Right lobe of liver (tissue), 6 donors: ENCODE results near the gene NUMA1. TPM values are rescaled to one million over a fixed set of nuclear protein-coding genes. Genes with fewer than 3 reads are reported as not detected.

Source experiments
- ATAC-seq, 4 donors: fragments of 200-7000 bp; cut with Tn5 transposase; one replicate each; pipeline ENCODE4 v1.9.1; 2020; ENCODE audit warnings: mild to moderate bottlenecking in 4 of 4, moderate library complexity in 4 of 4
- DNase-seq, 3 donors: peaks; one replicate each; pipeline ENCODE4 v3.0.0-alpha.2; 2020
- H3K27ac ChIP-seq, 3 donors: fragments of 200-600 bp; one replicate each; pipeline ENCODE4 v1.8.0; 2022
- H3K27me3 ChIP-seq, 2 donors: fragments of 200-600 bp; one replicate each; pipeline ENCODE4 v1.8.0; 2022
- H3K36me3 ChIP-seq, 4 donors: fragments of 200-600 bp; sonication (generic) in 1 of 4; one replicate each; pipeline versions ENCODE4 v1.5.1 to v1.8.0; 2017 to 2022; ENCODE audit warnings: control low read depth in 1 of 4
- H3K4me1 ChIP-seq, 4 donors: fragments of 200-600 bp; sonication (generic) in 1 of 4; one replicate each; pipeline versions ENCODE4 v1.5.1 to v1.8.0; 2017 to 2022; ENCODE audit warnings: control low read depth in 1 of 4
- H3K4me3 ChIP-seq, 3 donors: fragments of 200-600 bp; one replicate each; pipeline ENCODE4 v1.8.0; 2022
- H3K9me3 ChIP-seq, 4 donors: fragments of 200-600 bp; sonication (generic) in 1 of 4; one replicate each; pipeline versions ENCODE4 v1.5.1 to v1.8.0; 2017 to 2022; ENCODE audit warnings: control low read depth in 1 of 4
- POLR2A ChIP-seq: fragments of 450-650 bp; IDR thresholded peaks from one replicate; pipeline ENCODE4 v1.6.1; 2017; ENCODE audit warnings: antibody characterized with exemption, mild to moderate bottlenecking
- WGBS: methylation state at CpG from one replicate; pipeline ENCODE4 v1.1.6; 2018; ENCODE audit warnings: low coverage, low lambda C conversion rate; ENCODE audit not compliant: insufficient coverage; ENCODE audit errors: missing lambda C conversion rate; 5-methylcytosine and 5-hydroxymethylcytosine counted together
- intact Hi-C, 2 donors: fragments of 100-400 bp; cut with DNase I; formaldehyde crosslinking; loops; one replicate each; pipeline versions ENCODE4 v1.11.2 to v1.14.1; 2022
- total RNA-seq, 6 experiments: library from RNA; depleted of rRNA in 2 of 6; stranded (reverse); fragments of >200 nt in 2 of 6; fragmentation: NEBNext Ultra II Directional in 3 of 6; extraction: Animal tissue kit (Norgen Biotek cat#: 25700) in 3 of 6; gene quantifications; one replicate each; pipeline versions ENCODE4 v1.1.0 to v1.2.4, GENCODE V29; 2016 to 2023
- TF ChIP-seq, protein P1 (sequence below), 4 donors: fragments of 200-600 bp in 3 of 4; fragments of 450-650 bp in 1 of 4; IDR thresholded peaks; one replicate each; pipeline versions ENCODE4 v1.5.1 to v1.8.0; 2016 to 2022; ENCODE audit warnings: antibody characterized with exemption in 4 of 4, mild to moderate bottlenecking in 2 of 4
- donor health status: DM: no; HTN: yes; CAD: no.
- donor health status: DM: no; HTN: no; CAD: no.
- donor health status: DM: no; HTN: no; CAD: no.
- donor health status: DM: no; HTN: yes; CAD: no.
- donor health status: DM: no; HTN: yes; CAD: no.

The NUMA1 gene
- total RNA-seq, 6 experiments from 2014 or later = 47.3 to 62.5 (median 54.5) TPM

DNA sequence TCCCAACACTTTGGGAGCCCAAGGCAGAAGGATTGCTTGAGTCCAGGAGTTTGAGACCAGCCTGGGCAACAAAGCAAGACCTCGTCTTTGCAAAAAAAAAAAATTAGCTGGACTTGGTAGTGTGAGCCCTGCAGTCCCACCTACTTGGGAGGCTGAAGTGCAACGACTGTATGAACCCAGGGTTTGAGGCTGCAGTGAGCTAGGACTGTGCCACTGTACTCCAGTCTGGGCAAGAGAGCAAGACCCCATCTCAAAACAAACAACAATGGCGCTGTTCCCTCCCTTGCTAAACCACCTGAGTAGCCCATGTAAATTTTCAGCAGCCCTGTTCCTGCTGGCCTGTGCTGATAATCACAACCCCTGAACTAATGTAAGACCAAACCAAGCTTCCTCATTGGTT, 19.7 kb upstream of the NUMA1 start:
- intact Hi-C loops = no loop called here
- DNase-seq = no peak
- no peaks in the 10 kb centered on the region for H3K27me3 ChIP-seq
- TF ChIP-seq, protein P1, sequence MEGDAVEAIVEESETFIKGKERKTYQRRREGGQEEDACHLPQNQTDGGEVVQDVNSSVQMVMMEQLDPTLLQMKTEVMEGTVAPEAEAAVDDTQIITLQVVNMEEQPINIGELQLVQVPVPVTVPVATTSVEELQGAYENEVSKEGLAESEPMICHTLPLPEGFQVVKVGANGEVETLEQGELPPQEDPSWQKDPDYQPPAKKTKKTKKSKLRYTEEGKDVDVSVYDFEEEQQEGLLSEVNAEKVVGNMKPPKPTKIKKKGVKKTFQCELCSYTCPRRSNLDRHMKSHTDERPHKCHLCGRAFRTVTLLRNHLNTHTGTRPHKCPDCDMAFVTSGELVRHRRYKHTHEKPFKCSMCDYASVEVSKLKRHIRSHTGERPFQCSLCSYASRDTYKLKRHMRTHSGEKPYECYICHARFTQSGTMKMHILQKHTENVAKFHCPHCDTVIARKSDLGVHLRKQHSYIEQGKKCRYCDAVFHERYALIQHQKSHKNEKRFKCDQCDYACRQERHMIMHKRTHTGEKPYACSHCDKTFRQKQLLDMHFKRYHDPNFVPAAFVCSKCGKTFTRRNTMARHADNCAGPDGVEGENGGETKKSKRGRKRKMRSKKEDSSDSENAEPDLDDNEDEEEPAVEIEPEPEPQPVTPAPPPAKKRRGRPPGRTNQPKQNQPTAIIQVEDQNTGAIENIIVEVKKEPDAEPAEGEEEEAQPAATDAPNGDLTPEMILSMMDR (IDR thresholded peaks at IDR 0.05) = no peak
- TF ChIP-seq POLR2A = no peak
- H3K4me3 ChIP-seq = no peak overlapping the region
- peaks cover 0 to 31% (median 14%) of the 10 kb centered on the region in 4 donors for H3K36me3 ChIP-seq
- no peak overlapping the region for H3K27ac ChIP-seq
- ATAC-seq = no peak
- H3K4me1 ChIP-seq = peaks cover 0 to 22% (median 14%) of the 10 kb centered on the region in 4 donors
- WGBS = 40% methylated on average over 1 of the region's 3 CpGs
- H3K9me3 ChIP-seq = no peaks in the 10 kb centered on the region

GRCh38 chr11:72098741-72099140, 18.4 kb upstream of the NUMA1 start:
- peaks cover 0 to 18% (median 12%) of the 10 kb centered on the region in 4 donors for H3K4me1 ChIP-seq
- intact Hi-C loops = loop anchor here (5.0 kb wide), 2 partner anchors 71 to 76 kb away; no protein-coding TSS in a partner anchor
- TF ChIP-seq, protein P1 (IDR thresholded peaks at IDR 0.05) = no peak
- no peak for TF ChIP-seq POLR2A

DNA sequence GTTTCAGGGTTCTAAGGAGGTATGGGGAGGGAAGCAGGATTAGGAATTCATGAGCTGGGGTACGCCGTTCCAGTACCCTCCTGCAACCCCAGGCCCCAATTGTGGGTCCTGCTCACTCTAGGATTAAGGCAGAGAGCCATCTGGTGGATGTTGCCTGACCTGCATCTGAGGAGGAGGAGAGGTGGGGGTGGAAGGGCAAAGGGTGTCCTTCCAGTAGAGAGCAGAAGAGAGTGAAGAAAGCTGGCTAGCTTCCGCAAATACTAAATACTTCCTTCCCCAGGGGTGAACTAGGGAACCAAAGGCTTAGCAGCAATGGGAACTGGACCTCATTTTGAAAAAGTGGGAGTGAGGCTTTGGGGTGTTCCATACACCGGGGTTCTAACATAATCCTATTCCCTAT, 10.9 kb upstream of the NUMA1 start:
- TF ChIP-seq POLR2A = no peak
- TF ChIP-seq, protein P1 (IDR thresholded peaks at IDR 0.05) = peak; percentile 83 to 92 (median 90)
- Histone ChIP-seq H3K4me3 (no peak overlapping the region), H3K4me1 (peaks cover 0 to 7% (median 0%) of the 10 kb centered on the region in 4 donors), H3K27me3 (no peaks in the 10 kb centered on the region), H3K9me3 (no peaks in the 10 kb centered on the region), H3K27ac (peak overlapping the region in 1 of 3 donors; percentile 19), H3K36me3 (peaks cover 0 to 23% (median 3%) of the 10 kb centered on the region in 4 donors)
- intact Hi-C loops = no loop called here
- peak in 2 of 3 donors; percentile 50 to 76 for DNase-seq
- WGBS = 24% methylated on average over 4 of the region's 4 CpGs
- ATAC-seq = peak; percentile 91 to 99 (median 98)

More at GRCh38 chr11:72098741-72099140, 18.4 kb upstream of the NUMA1 start:
- ATAC-seq (no peak), DNase-seq (no peak)
- H3K27ac ChIP-seq = no peak overlapping the region
- H3K27me3 ChIP-seq = no peaks in the 10 kb centered on the region
- WGBS = no CpG with 5 or more reads among the region's 3 CpGs
- no peaks in the 10 kb centered on the region for H3K9me3 ChIP-seq
- H3K4me3 ChIP-seq = no peak overlapping the region
- peaks cover 0 to 39% (median 16%) of the 10 kb centered on the region in 4 donors for H3K36me3 ChIP-seq

DNA sequence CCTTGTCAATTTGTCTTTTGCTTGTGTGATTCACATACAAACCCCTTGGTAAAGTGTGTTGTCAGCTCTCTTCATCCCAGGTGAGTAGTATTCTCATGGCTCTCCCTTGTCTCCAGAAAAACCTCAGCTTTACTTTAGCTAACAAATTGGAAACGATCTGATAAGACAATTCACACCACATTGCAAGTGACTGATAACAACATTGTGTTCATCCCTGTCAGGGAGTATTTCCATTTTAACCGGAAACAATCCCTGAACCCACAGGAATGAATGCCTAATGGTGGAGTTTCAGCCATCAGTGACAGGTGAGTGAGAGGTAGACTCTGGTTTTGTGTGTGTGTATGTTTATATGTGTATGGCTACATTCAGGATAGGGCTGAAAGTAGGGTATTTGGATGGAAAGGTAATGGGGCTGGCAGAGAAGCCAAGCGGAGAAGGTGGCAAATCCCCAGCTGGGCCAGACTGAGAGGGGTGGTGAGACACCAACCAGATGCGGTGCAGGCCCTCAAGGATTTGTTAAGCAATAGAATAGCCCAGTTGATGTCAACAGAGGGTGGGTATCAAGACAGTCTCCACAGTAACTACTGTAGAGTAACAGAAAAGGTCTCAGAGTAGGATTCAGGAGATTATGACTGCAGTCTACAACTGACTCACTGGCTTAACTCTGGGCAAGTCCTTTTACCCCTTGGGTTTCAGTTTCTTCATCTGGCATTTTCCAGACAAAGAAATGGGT, 7.9 kb upstream of the NUMA1 start:
- DNase-seq (no peak), ATAC-seq (no peak)
- 88% methylated on average over 4 of the region's 4 CpGs for WGBS
- Histone ChIP-seq H3K4me3 (no peak overlapping the region), H3K27me3 (no peaks in the 10 kb centered on the region), H3K27ac (no peak overlapping the region), H3K4me1 (peaks cover 0 to 7% (median 0%) of the 10 kb centered on the region in 4 donors), H3K9me3 (no peaks in the 10 kb centered on the region), H3K36me3 (peaks cover 0 to 9% (median 0%) of the 10 kb centered on the region in 4 donors)
- TF ChIP-seq POLR2A = no peak
- TF ChIP-seq, protein P1 (IDR thresholded peaks at IDR 0.05) = no peak
- intact Hi-C loops = no loop called here
